ENCODE results near the gene SERPINA6.
A peak's percentile ranks its signal among the peaks of the same experiment; 100 is the strongest.

The SERPINA6 gene

DNA sequence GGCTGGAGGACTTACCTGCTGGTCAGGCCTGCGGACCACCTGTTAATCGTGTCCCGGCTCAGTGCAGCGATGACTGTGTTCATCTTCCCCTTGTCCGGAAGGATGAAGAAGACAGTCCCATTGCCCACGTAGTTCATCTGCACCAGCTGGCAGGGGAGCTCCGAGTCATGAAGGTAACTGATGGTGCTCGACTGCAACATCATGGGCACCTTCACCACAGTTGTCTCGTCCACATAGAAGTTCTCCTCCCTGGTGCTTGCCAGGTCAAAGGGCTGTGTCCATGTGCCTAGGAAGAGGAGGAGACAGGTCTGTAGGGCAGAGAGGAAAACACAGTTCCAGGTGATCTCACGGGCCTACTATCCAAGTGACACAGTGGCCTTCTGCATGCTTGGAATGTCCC lies 13.4 kb downstream of the SERPINA6 start:
- no peak overlapping the region for H3K4me3 ChIP-seq (replicated peaks; ENCODE audit: low read depth, low read length)
- no peak for DNase-seq (ENCODE audit: extremely low read depth, insufficient read length)
- TF ChIP-seq, protein P1, sequence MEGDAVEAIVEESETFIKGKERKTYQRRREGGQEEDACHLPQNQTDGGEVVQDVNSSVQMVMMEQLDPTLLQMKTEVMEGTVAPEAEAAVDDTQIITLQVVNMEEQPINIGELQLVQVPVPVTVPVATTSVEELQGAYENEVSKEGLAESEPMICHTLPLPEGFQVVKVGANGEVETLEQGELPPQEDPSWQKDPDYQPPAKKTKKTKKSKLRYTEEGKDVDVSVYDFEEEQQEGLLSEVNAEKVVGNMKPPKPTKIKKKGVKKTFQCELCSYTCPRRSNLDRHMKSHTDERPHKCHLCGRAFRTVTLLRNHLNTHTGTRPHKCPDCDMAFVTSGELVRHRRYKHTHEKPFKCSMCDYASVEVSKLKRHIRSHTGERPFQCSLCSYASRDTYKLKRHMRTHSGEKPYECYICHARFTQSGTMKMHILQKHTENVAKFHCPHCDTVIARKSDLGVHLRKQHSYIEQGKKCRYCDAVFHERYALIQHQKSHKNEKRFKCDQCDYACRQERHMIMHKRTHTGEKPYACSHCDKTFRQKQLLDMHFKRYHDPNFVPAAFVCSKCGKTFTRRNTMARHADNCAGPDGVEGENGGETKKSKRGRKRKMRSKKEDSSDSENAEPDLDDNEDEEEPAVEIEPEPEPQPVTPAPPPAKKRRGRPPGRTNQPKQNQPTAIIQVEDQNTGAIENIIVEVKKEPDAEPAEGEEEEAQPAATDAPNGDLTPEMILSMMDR (IDR thresholded peaks at IDR 0.05; ENCODE audit: insufficient read depth, low read length, poor library complexity, severe bottlenecking) = no peak
- no peaks in the 10 kb centered on the region for H3K36me3 ChIP-seq (ENCODE audit: control insufficient read depth, insufficient read depth, low read length)
- H3K27me3 ChIP-seq (replicated peaks; ENCODE audit: control insufficient read depth, insufficient read depth, low read length) = no peaks in the 10 kb centered on the region

GRCh38 chr14:94307410-94307992 lies 15.6 kb downstream of the SERPINA6 start:
- Histone ChIP-seq H3K4me3 (replicated peaks; ENCODE audit: low read depth, low read length) (no peak overlapping the region), H3K36me3 (ENCODE audit: control insufficient read depth, insufficient read depth, low read length) (no peaks in the 10 kb centered on the region), H3K27me3 (replicated peaks; ENCODE audit: control insufficient read depth, insufficient read depth, low read length) (no peaks in the 10 kb centered on the region)
- DNase-seq (ENCODE audit: extremely low read depth, insufficient read length) = no peak
- TF ChIP-seq, protein P1 (IDR thresholded peaks at IDR 0.05; ENCODE audit: insufficient read depth, low read length, poor library complexity, severe bottlenecking) = peak; percentile 31

- no peak for DNase-seq (ENCODE audit: extremely low read depth, insufficient read length)
- H3K27me3 ChIP-seq (replicated peaks; ENCODE audit: control insufficient read depth, insufficient read depth, low read length) = no peaks in the 10 kb centered on the region
- H3K4me3 ChIP-seq (replicated peaks; ENCODE audit: low read depth, low read length) = no peak overlapping the region
- H3K36me3 ChIP-seq (ENCODE audit: control insufficient read depth, insufficient read depth, low read length) = no peaks in the 10 kb centered on the region
- TF ChIP-seq, protein P1 (IDR thresholded peaks at IDR 0.05; ENCODE audit: insufficient read depth, low read length, poor library complexity, severe bottlenecking) = no peak
Measured at GRCh38 chr14:94306047-94306978, 16.8 kb downstream of the SERPINA6 start.

DNA sequence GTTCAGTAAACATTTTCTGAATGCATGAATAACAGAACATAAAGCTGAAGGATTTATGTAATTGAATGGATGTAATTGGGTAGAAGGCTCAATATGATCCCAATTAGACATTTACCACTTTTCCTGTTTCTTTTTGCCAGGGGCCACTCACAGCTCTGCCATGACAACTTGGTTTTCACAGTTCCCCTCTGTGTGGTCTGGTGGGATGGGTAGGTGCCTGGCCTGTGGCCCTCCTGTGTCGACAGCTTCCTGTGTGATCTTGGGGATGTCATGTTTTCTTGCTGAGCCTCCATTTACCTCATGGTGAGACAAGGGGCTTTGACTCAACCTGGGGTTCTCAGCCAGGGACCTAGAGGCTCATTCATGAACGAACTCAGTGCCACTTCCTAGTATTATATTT lies 17.5 kb downstream of the SERPINA6 start:
- TF ChIP-seq, protein P1 (IDR thresholded peaks at IDR 0.05; ENCODE audit: insufficient read depth, low read length, poor library complexity, severe bottlenecking) = no peak
- Histone ChIP-seq H3K4me3 (replicated peaks; ENCODE audit: low read depth, low read length) (no peak overlapping the region), H3K27me3 (replicated peaks; ENCODE audit: control insufficient read depth, insufficient read depth, low read length) (no peaks in the 10 kb centered on the region), H3K36me3 (ENCODE audit: control insufficient read depth, insufficient read depth, low read length) (no peaks in the 10 kb centered on the region)
- no peak for DNase-seq (ENCODE audit: extremely low read depth, insufficient read length)

DNA sequence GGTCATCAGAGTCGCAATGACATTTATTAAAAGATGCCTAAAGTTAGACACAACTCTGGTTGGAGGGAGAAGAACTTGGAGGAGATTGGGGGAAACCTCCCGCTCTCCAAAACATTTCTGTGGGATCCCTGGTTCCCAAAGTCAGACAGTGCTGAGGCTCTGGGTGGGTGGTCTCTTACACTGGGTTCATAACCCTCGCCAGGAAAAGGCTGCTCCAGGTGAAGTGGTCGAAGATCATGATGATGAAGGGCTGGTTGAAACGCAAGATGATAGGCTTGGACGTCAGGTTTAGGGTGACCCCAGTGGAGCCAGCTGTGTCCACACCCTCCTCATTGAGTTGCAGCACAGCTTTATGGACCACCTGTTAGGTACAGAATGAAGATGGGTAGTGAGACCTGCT lies 18.9 kb downstream of the SERPINA6 start:
- H3K4me3 ChIP-seq (replicated peaks; ENCODE audit: low read depth, low read length) = no peak overlapping the region
- H3K27me3 ChIP-seq (replicated peaks; ENCODE audit: control insufficient read depth, insufficient read depth, low read length) = no peaks in the 10 kb centered on the region
- no peak for DNase-seq (ENCODE audit: extremely low read depth, insufficient read length)
- H3K36me3 ChIP-seq (ENCODE audit: control insufficient read depth, insufficient read depth, low read length) = no peaks in the 10 kb centered on the region
- TF ChIP-seq, protein P1 (IDR thresholded peaks at IDR 0.05; ENCODE audit: insufficient read depth, low read length, poor library complexity, severe bottlenecking) = no peak
